ENCODE measurements around the gene RFTN1.

Gene RFTN1

DNA sequence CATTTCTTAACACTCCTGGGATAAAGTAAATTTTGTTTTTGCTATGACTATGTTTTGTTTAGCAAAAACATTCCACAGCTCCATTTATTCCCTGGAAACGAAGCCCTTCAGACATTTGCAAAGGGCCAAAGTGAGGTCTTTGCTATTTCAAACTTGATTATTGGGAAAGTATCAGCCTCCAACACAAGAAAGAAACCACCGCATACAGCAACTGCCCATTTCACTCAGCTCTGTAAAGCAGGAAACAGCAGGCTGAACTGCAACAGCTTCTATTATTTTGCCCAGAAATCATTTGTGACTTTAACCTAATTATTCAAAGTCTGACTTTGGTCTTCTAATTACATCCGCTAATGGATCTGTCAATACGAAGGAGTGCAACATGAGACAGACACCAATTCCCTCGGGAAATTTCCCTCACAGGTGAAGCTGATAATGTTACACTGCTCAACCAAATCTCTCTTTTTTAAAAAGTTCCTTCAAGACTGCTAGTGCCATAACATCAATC lies 72.1 kb downstream of the RFTN1 start:
- H3K36me3 Mint-ChIP-seq (ENCODE audit: low read depth), result peaks cover 59% of the 10 kb centered on the region
- no peaks in the 10 kb centered on the region for H3K27me3 Mint-ChIP-seq
- H3K4me1 Mint-ChIP-seq (ENCODE audit: low read depth), result peaks cover 49% of the 10 kb centered on the region
- H3K9me3 Mint-ChIP-seq, result no peaks in the 10 kb centered on the region
- no peak for DNase-seq
- H3K27ac Mint-ChIP-seq, result no peak overlapping the region
- H3K4me3 Mint-ChIP-seq, result no peak overlapping the region

DNA sequence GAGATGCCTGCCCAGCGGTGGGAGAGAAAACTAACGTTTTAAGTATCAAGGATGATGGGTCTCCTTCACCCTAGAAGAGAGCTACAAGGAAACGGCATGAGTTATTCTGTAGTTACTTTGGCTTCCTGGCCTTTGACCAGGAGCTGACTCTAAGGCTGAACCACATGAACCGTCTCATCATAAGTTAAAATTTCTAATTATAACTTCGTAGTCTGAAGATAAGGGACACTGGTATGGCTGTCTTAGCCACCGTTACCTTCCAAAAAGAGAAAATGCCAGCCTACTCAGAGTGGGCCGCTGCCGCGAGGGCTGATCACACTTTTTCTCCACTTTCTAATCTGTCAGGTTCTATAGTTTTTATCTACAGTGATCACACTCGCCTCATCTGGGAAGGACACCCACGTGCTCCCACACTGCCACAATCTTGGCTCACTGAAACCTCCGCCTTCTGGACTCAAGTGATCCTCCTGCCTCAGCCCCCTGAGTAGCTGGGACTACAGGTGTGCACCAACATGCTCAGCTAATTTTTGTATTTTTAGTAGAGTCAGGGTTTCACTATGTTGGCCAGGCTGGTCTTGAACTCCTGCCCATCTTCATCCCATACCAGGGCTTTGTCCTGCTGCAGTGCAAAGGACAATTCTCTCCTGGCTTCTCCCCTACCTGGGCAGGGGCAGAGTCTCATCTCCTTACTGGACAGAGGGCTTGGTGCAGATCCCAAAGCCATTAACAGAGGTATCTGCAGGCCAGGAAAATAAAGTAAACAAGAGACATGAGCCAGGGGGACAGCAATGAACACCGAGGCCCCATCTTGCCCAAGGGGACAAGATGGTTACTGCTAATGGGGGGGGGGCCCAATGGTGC lies 73.4 kb downstream of the RFTN1 start:
- Mint-ChIP-seq H3K27ac (peak overlapping the region; percentile 57), H3K36me3 (ENCODE audit: low read depth) (peaks cover 54% of the 10 kb centered on the region), H3K27me3 (no peaks in the 10 kb centered on the region), H3K4me3 (no peak overlapping the region), H3K9me3 (no peaks in the 10 kb centered on the region), H3K4me1 (ENCODE audit: low read depth) (peaks cover 41% of the 10 kb centered on the region)
- DNase-seq, result no peak

DNA sequence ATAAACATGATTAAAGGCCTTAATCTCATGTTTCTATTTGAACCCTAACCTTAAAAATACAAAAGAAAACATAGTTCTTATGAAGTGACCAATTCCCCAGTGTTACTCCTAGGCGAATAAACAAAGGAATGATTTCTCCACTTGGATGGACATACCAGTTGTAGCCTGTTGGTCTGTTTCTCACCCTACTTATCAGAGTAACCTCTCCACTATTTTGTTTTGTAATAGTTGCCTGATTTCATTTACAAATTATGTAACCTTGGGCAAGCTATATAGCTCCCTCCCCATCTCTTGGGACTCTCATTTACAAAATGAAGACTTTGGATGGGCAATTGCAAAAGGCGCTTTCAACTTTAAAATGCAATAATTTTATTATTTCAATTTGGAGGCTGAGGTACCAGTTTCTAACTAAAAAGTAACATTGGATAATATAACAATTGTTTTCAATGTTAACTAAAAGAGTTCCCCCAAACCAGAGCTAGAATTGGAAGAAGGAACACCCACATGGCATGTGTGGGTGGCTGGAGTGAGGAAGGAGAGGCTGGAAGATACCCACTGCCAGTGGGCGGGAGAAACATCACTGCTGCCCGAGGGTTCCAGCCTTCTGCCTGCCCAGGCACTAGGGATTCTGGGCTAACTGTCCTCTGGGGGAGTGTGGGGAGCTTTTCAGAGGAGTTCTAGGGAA lies 74.2 kb downstream of the RFTN1 start:
- no peak for DNase-seq
- no peak overlapping the region for H3K27ac Mint-ChIP-seq
- no peaks in the 10 kb centered on the region for H3K9me3 Mint-ChIP-seq

DNA sequence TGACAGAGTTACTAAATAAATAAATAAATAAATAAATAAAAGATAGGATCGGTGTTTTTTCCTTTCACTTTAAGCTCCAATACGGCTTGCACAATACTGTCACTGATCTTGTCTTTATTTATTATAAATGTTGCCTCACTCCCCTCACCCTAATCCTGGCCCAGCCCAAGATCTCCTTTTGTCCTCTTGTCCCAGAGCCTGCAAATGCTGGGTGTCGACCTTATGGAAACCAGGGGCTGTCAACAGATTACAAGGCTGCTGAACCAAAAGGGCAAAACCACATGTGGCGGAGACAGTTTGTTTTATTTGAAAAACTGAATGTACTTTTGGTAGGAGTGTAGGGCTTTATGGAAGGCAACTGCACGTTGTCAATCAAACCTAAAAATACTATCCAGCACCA lies 75.9 kb downstream of the RFTN1 start:
- Mint-ChIP-seq H3K4me1 (ENCODE audit: low read depth) (peaks cover 29% of the 10 kb centered on the region), H3K27me3 (no peaks in the 10 kb centered on the region), H3K36me3 (ENCODE audit: low read depth) (peaks cover 55% of the 10 kb centered on the region), H3K27ac (no peak overlapping the region), H3K9me3 (no peaks in the 10 kb centered on the region), H3K4me3 (no peak overlapping the region)
- no peak for DNase-seq

More for the DNA sequence above, 74.2 kb downstream of the RFTN1 start:
- H3K36me3 Mint-ChIP-seq (ENCODE audit: low read depth), result peaks cover 53% of the 10 kb centered on the region
- peaks cover 36% of the 10 kb centered on the region for H3K4me1 Mint-ChIP-seq (ENCODE audit: low read depth)
- no peaks in the 10 kb centered on the region for H3K27me3 Mint-ChIP-seq
- no peak overlapping the region for H3K4me3 Mint-ChIP-seq

DNA sequence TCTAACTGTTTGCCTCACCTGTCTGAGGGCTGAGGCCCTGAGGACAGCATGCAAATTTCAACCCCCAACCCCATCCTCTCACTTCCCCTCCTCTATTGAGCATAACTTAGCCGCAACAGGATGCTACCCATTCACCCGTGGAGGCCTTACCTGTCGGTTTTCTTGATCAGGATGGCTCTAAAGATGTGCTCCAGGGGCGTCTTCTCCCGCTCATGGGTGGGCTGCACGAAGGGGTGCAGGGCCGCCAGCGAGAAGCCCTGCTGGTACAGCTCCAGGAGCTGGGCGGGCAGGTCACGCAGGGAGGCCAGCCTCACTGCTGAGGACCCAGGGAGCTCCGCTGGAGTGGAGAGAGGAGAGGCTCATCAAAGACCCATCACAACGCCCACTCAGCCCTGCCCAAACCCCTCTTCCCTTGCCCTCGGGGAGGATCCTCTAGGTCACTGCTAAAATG lies 79.8 kb downstream of the RFTN1 start:
- Mint-ChIP-seq H3K27ac (no peak overlapping the region), H3K9me3 (no peaks in the 10 kb centered on the region), H3K36me3 (ENCODE audit: low read depth) (peaks cover 78% of the 10 kb centered on the region), H3K4me1 (ENCODE audit: low read depth) (peaks cover 22% of the 10 kb centered on the region), H3K4me3 (no peak overlapping the region), H3K27me3 (no peaks in the 10 kb centered on the region)
- no peak for DNase-seq

DNA sequence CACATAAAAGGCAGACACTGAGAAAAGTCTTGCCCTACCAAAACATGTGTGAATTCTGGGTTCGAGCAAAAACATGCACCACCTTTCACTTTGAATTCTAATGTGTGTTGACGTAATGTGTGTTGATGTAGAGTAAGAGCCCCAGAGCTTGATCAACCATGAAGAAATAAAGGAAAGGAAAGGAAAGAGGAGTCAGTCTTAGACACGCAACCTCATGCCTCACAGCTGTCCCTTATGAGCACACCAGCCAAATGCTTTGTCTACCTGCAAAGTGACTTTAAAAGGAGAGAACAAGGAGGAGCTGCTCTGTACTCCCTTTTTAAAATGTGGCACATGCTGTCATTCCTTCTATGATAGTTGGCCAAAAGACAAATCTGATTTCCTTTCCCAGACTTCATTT lies 80.8 kb downstream of the RFTN1 start:
- Mint-ChIP-seq H3K4me3 (no peak overlapping the region), H3K4me1 (ENCODE audit: low read depth) (peaks cover 17% of the 10 kb centered on the region), H3K27ac (no peak overlapping the region), H3K36me3 (ENCODE audit: low read depth) (peaks cover 80% of the 10 kb centered on the region), H3K9me3 (no peaks in the 10 kb centered on the region), H3K27me3 (no peaks in the 10 kb centered on the region)
- DNase-seq, result no peak

DNA sequence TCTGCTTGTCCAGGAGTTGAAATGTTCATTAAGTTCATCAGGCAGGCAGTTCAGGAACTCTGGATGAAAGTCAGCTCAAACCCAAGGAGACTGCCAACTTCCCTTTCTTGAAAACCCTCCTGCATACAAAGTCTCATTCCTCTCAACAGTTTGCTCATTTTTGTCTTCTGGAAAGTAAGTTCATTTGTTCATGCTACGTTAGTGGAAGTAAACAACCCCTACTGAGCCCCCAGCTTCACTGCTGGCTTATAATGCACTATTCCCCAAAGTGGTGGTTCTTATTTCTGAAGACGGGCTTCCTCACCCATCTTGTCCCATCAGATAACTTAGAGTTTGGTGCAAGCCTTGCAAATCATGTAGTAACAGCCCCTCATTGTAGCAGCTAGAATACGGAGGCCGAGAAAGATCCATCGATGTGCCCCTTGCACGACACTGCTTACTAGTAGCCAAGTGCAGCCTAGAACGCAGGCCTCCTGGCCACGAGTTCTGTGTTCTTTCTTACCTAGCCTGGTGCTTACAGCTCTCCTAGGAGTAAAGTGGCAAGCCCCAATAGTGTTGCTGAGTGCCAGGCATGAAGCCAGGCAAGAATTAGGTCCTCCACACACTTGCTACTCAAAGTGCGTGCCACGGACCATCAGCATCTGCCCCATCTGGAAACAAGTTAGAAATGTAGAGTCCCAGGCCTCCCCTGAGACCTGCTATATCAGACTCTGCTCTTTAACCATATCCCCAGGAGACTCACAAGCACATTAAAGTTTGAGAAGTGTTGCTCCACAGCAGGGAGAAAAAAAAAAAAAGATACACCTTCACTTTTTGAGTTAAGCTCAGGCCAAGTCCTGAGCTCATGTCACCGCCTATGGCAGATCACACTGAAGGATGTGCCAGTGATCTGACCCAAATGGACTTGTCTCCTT lies 82.5 kb downstream of the RFTN1 start:
- Mint-ChIP-seq H3K4me1 (ENCODE audit: low read depth) (peaks cover 19% of the 10 kb centered on the region), H3K9me3 (no peaks in the 10 kb centered on the region), H3K27ac (peak overlapping the region; percentile 1), H3K36me3 (ENCODE audit: low read depth) (peaks cover 91% of the 10 kb centered on the region), H3K4me3 (no peak overlapping the region), H3K27me3 (no peaks in the 10 kb centered on the region)
- DNase-seq, result no peak

DNA sequence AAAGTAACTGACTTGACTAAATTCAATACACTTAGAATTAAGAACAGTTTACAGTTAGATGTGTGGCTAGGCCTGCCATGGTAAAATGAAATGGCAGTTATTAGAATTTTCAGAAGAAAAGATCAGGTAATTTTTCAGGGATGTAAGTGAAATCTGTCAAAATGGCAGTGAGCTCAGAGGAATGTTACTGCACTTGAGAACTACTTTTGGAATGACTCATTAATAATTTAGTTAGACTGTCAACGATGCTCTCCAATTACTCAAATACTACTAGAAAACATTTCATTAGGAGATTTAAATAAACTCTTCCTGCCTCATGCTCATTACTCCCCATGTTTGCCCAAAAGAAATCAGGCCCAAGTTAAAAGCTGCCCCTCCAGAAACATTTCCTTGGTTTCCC lies 84.4 kb downstream of the RFTN1 start:
- DNase-seq, result no peak
- no peak overlapping the region for H3K4me3 Mint-ChIP-seq
- no peak overlapping the region for H3K27ac Mint-ChIP-seq
- H3K27me3 Mint-ChIP-seq, result no peaks in the 10 kb centered on the region
- peaks cover 94% of the 10 kb centered on the region for H3K36me3 Mint-ChIP-seq (ENCODE audit: low read depth)
- peaks cover 28% of the 10 kb centered on the region for H3K4me1 Mint-ChIP-seq (ENCODE audit: low read depth)
- no peaks in the 10 kb centered on the region for H3K9me3 Mint-ChIP-seq

DNA sequence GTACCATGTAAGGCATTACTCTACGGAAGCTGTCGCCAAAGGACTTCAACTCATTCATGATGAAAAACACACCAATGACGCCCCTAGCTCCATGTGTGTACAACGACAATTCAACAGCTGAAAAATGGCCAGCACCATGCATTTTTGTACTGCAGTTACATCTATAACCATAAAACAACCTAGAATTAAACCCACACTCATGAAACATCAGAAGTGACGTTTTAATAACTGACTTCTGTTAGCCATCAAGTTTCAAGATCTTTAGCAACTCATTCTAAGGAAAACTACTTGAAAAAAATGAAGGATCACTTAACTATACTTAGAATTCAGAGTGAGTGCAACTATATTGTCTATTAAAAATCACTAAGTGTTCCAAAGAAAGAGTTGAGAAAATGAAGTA lies 84.9 kb downstream of the RFTN1 start:
- no peaks in the 10 kb centered on the region for H3K27me3 Mint-ChIP-seq
- H3K4me1 Mint-ChIP-seq (ENCODE audit: low read depth), result peaks cover 30% of the 10 kb centered on the region
- no peak overlapping the region for H3K4me3 Mint-ChIP-seq
- H3K27ac Mint-ChIP-seq, result no peak overlapping the region
- peaks cover 94% of the 10 kb centered on the region for H3K36me3 Mint-ChIP-seq (ENCODE audit: low read depth)
- DNase-seq, result no peak
- no peaks in the 10 kb centered on the region for H3K9me3 Mint-ChIP-seq

DNA sequence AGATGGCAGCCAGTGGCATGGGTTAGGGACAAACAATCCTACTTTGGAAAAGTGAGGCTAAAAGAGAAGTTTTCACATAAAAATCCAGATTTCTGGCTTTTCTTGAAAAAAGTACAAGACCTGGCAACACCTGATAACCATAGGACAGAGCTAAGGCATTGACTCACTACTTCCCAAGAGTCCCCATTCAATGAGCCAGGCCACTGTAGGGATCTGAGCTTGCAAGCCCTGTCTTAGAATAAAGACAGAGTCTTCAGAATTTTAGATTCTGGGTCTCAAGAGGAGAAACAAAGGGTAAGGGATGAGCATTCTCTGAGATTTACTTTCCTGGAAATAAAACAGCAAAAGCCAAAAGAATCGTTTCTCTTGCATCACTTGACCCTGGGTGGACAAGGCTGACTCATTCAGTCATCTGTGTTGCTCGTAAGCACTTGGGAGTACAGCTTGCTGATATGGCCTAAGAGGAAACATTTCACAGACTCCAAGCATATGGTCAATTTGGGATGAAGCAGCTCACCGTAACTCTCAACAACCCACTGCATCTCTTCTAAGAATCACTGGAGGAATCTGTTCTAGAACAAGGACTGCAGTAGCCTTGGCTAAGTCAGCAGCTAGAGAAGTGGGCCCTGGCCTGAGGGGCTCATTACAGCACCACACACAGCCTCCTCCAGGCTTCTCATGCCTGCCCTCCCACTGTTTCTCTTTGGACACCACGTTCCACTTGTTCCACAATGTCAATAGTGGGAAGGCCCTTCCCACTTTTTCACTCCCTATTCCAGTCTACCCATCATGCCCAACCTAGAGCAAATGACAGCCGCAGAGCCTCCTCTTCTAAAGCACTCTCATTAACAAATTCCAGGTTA lies 86.2 kb downstream of the RFTN1 start:
- no peaks in the 10 kb centered on the region for H3K9me3 Mint-ChIP-seq
- H3K36me3 Mint-ChIP-seq (ENCODE audit: low read depth), result peaks cover 89% of the 10 kb centered on the region
- no peak overlapping the region for H3K27ac Mint-ChIP-seq
- DNase-seq, result no peak
- no peak overlapping the region for H3K4me3 Mint-ChIP-seq
- peaks cover 34% of the 10 kb centered on the region for H3K4me1 Mint-ChIP-seq (ENCODE audit: low read depth)
- H3K27me3 Mint-ChIP-seq, result no peaks in the 10 kb centered on the region

DNA sequence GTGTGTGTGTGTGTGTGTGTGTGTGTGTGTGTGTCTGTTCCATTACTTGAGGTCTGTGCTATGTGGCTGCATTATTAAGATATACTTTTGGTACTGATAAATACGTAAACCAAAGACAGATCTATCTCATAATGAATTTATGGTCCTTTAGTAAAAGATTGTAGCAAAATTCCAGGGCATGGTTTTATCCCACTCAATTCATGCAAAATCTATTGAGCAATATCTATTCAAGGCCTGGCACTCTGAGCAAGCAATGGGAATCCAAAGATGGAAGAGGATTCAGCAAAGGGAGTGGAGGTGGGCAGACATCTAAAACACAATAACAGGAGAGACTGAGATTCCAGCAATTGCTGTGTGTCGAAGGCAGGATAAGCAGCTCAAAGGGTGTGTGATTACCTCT lies 86.8 kb downstream of the RFTN1 start:
- no peak overlapping the region for H3K27ac Mint-ChIP-seq
- H3K4me3 Mint-ChIP-seq, result no peak overlapping the region
- peaks cover 30% of the 10 kb centered on the region for H3K4me1 Mint-ChIP-seq (ENCODE audit: low read depth)
- H3K9me3 Mint-ChIP-seq, result no peaks in the 10 kb centered on the region
- no peaks in the 10 kb centered on the region for H3K27me3 Mint-ChIP-seq
- DNase-seq, result no peak
- peaks cover 83% of the 10 kb centered on the region for H3K36me3 Mint-ChIP-seq (ENCODE audit: low read depth)

DNA sequence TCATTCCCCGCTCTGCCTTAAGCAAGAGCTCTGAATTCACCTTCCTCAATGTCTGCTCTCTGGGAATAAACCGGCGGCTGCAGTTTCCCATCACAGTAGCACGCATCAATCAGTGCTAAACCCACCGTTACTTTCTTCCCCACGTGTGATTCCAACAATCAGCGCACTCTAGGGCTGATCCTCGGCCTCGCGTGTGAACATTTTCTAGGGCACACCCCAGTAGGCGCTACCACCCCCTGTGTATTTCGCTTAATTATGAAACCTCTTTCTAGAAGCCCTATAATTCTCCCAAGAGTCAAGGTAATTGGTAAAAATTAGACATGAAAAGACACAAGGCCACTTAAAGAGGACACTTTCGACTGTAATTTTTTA lies 87.5 kb downstream of the RFTN1 start:
- H3K27me3 Mint-ChIP-seq, result no peaks in the 10 kb centered on the region
- no peak overlapping the region for H3K27ac Mint-ChIP-seq
- H3K36me3 Mint-ChIP-seq (ENCODE audit: low read depth), result peaks cover 82% of the 10 kb centered on the region
- no peak for DNase-seq
- H3K4me1 Mint-ChIP-seq (ENCODE audit: low read depth), result peaks cover 27% of the 10 kb centered on the region
- no peaks in the 10 kb centered on the region for H3K9me3 Mint-ChIP-seq
- no peak overlapping the region for H3K4me3 Mint-ChIP-seq

DNA sequence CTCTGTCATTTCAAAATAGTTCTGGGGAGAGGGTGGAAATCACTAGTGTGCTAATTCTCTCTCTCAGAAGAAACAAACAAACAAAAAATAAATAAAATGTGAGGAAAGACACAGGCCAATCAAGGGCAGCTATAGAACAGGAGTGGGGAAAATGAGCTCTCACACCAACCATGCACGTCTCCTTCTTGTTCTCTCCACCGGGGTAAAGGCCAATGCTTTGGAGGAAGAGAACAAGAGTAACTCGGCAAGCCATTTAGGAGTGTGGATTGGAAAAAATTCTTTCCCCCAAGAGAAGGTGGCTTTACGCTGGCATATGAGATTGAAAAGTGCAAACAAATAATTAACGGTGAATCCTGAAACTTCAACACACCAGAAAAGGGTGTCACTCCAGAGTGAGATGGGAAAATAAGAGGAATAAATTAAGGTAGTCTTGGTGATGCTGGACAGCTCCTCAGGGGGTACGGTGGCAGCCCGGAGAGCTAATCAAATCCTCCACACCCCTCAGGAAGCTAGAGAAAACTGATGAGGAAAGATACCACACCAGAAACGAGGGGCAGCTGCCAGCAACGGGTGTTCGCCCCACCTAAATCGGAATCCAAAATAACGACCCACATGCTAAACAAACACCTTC lies 88.0 kb downstream of the RFTN1 start:
- H3K4me1 Mint-ChIP-seq (ENCODE audit: low read depth), result peaks cover 24% of the 10 kb centered on the region
- H3K36me3 Mint-ChIP-seq (ENCODE audit: low read depth), result peaks cover 80% of the 10 kb centered on the region
- no peak overlapping the region for H3K27ac Mint-ChIP-seq

More for the DNA sequence above, 88.0 kb downstream of the RFTN1 start:
- DNase-seq, result no peak
- Mint-ChIP-seq H3K9me3 (no peaks in the 10 kb centered on the region), H3K4me3 (no peak overlapping the region), H3K27me3 (no peaks in the 10 kb centered on the region)

All from activated T-cell treated with anti-CD3 and anti-CD28 coated beads, Interleukin-2, amount 50 U/mL, for 24 hours (primary cell).